Ovary (tissue), 9 donors: Measurements from ENCODE around the gene TWIST1. TPM values are rescaled to one million over a fixed set of nuclear protein-coding genes. Genes with fewer than 3 reads are reported as not detected.

Source experiments
- DNase-seq, 5 donors: peaks; one replicate each; pipeline ENCODE4 v3.0.0-alpha.2; 2019 to 2020
- H3K27ac ChIP-seq, 2 donors: fragments of 200-600 bp; one replicate each; pipeline versions ENCODE4 v1.5.1 to v1.8.0; 2019 to 2022
- H3K27me3 ChIP-seq: fragments of 200-600 bp; one replicate; pipeline ENCODE4 v1.8.0; 2022
- H3K36me3 ChIP-seq: fragments of 200-600 bp; sonication (generic); one replicate; pipeline ENCODE4 v1.5.1; 2019
- H3K4me1 ChIP-seq: one replicate; pipeline ENCODE4 v1.8.1; 2013; ENCODE audit warnings: mild to moderate bottlenecking, moderate library complexity; ENCODE audit not compliant: insufficient read depth
- H3K4me3 ChIP-seq: fragments of 200-600 bp; sonication (generic); one replicate; pipeline ENCODE4 v1.5.1; 2017
- H3K9me3 ChIP-seq, 2 donors: fragments of 200-600 bp in 1 of 2; sonication (generic) in 1 of 2; one replicate each; pipeline versions ENCODE4 v1.5.1 to v1.8.1; 2013 to 2019; ENCODE audit warnings: mild to moderate bottlenecking in 1 of 2, moderate library complexity in 1 of 2
- CTCF ChIP-seq, 3 donors: fragments of 450-650 bp in 2 of 3; fragments of 200-600 bp in 1 of 3; IDR thresholded peaks; one replicate each; pipeline versions ENCODE4 v1.5.1 to v1.8.0; 2016 to 2022; ENCODE audit warnings: antibody characterized with exemption in 3 of 3, mild to moderate bottlenecking in 1 of 3
- EP300 ChIP-seq: sonication (generic); formaldehyde crosslinking; IDR thresholded peaks from one replicate; pipeline ENCODE4 v1.6.1; 2017; ENCODE audit warnings: antibody characterized with exemption
- POLR2A ChIP-seq: fragments of 450-650 bp; IDR thresholded peaks from one replicate; pipeline ENCODE4 v1.6.1; 2017; ENCODE audit warnings: antibody characterized with exemption, mild to moderate bottlenecking, moderate library complexity
- WGBS, 3 donors: extraction: QIAGEN DNeasy Blood & Tissue Kit in 1 of 3; methylation state at CpG; one replicate each; pipeline versions ENCODE4 v1.1.5 to v1.1.7; 2013 to 2017; 5-methylcytosine and 5-hydroxymethylcytosine counted together
- intact Hi-C, 4 donors: fragments of 100-400 bp; cut with DNase I; formaldehyde crosslinking; loops; one replicate each; pipeline versions ENCODE4 v1.11.0 to v1.15.1; 2022 to 2023
- polyA plus RNA-seq, 2 donors: library from polyadenylated mRNA; stranded (reverse); fragments of 200-250 nt in 1 of 2; fragments of 350-450 nt in 1 of 2; fragmentation: Illumina TruSeq in 1 of 2; extraction: RNeasy Lipid Tissue Mini Kit (QIAGEN cat#74804) in 1 of 2; gene quantifications; one replicate each; pipeline ENCODE4 v1.2.3, GENCODE V29; 2013 to 2014
- total RNA-seq, 7 donors: library from RNA; depleted of rRNA in 2 of 7; stranded (reverse); fragments of >200 nt in 2 of 7; fragmentation: NEBNext Ultra II Directional in 3 of 7; extraction: Animal tissue kit (Norgen Biotek cat#: 25700) in 3 of 7; gene quantifications; one replicate each; pipeline versions ENCODE4 v1.1.0 to v1.2.4, GENCODE V29; 2016 to 2023
- donor health status: DM: no; HTN: no; CAD: no; lungs with moderate emphysema.
- donor health status: DM: no; HTN: no; CAD: no.
- donor health status: Bipolar disorder and iron deficiency.
- donor health status: DM: yes; HTN: yes; CAD: no.
- donor health status: DM: no; HTN: no; CAD: no.
- donor health status: DM: yes; HTN: yes; CAD: no.

The TWIST1 gene
- total and polyA plus RNA-seq, 9 donors: 2.7 to 8.6 (median 5.0) TPM

DNA sequence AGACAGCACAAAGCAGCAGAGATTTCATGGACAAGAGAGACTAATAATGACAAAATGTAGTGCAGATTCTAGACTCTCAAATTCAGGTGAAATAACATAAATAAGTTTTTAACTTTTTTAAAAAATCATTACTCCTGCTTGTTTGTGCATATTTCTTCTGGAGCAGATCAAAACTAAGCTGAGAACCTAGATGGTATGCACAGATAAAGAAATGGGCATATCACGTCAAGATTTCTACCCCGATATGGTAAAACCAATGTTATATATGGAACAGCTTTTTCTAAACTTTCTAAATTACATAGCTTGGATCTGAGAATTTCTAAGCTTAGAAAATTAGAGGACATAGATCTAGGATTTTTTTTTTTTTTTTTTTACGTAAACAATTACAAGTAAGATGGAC lies 18.2 kb downstream of the TWIST1 start:
- no peak for TF ChIP-seq CTCF (IDR thresholded peaks at IDR 0.05)
- no peak for TF ChIP-seq POLR2A
- no peak for TF ChIP-seq EP300
- no peaks in the 10 kb centered on the region for H3K9me3 ChIP-seq
- WGBS, 3 donors: 92 to 95% (median 94%) methylated on average over 3 of the region's 3 CpGs
- no peaks in the 10 kb centered on the region for H3K27me3 ChIP-seq
- intact Hi-C loops: no loop called here
- DNase-seq: no peak
- no peak overlapping the region for H3K27ac ChIP-seq
- no peaks in the 10 kb centered on the region for H3K36me3 ChIP-seq
- H3K4me3 ChIP-seq: no peak overlapping the region
- no peaks in the 10 kb centered on the region for H3K4me1 ChIP-seq

GRCh38 chr7:19098510-19098909 lies 18.9 kb downstream of the TWIST1 start:
- no peaks in the 10 kb centered on the region for H3K9me3 ChIP-seq
- H3K4me1 ChIP-seq: no peaks in the 10 kb centered on the region
- H3K36me3 ChIP-seq: no peaks in the 10 kb centered on the region
- H3K4me3 ChIP-seq: no peak overlapping the region
- TF ChIP-seq CTCF (IDR thresholded peaks at IDR 0.05) (no peak), POLR2A (no peak), EP300 (no peak)
- intact Hi-C loops: no loop called here
- H3K27ac ChIP-seq: no peak overlapping the region
- no peak for DNase-seq
- H3K27me3 ChIP-seq: no peaks in the 10 kb centered on the region
- 74 to 91% (median 81%) methylated on average over 1 of the region's 1 CpG for WGBS, 3 donors

DNA sequence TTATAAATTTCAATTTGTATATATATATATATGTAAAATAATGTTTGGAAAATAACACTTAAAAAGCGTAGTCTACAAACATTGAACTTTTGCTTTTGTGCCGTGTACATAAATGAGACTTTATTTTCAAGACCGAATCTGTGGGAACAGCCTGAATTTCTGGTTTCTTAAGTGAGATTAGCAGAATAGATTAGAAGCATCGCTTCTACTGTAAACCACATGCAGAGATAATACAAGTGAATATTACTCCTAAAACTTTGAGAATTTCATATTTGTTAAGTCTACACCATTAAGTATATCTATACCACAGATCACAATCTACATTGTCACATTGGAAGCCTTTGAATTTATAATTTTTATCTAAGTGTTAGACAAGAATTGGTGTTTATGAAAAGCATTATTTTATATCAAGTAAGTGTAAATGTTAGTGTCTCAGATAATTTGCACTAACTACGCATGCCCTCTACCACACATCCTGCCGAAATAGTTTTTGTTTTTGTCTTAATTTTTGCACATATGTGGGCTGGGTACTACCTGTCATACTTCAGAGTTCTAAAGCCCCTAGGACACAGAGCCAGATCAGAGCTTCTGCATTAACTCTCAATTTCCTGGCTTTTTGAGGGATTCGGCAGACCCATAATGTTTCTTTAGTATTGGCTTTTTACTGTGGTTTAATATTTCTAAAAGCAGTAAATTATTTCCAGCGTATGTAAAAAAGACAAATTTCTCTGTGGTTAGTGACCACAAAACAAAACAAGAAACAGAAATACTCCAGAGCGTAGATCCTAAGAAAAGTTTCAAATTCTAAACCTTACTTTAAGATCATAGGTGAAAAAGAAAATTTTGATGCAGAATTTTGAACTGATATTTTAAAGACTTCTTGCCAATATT lies 20.0 kb downstream of the TWIST1 start:
- 63 to 76% (median 64%) methylated on average over 9 of the region's 9 CpGs for WGBS, 3 donors
- no peak for DNase-seq
- H3K9me3 ChIP-seq: no peaks in the 10 kb centered on the region

GRCh38 chr7:19095353-19095860 lies 22.0 kb downstream of the TWIST1 start:
- Histone ChIP-seq H3K4me1 (no peaks in the 10 kb centered on the region), H3K4me3 (no peak overlapping the region), H3K36me3 (no peaks in the 10 kb centered on the region), H3K9me3 (no peaks in the 10 kb centered on the region), H3K27ac (no peak overlapping the region), H3K27me3 (no peaks in the 10 kb centered on the region)
- no peak for DNase-seq
- 81 to 86% (median 84%) methylated on average over 5 of the region's 5 CpGs for WGBS, 3 donors
- TF ChIP-seq EP300 (no peak), CTCF (IDR thresholded peaks at IDR 0.05) (no peak), POLR2A (no peak)
- intact Hi-C loops: no loop called here

More for the DNA sequence above, 20.0 kb downstream of the TWIST1 start:
- no peaks in the 10 kb centered on the region for H3K27me3 ChIP-seq
- intact Hi-C loops: no loop called here
- H3K4me1 ChIP-seq: no peaks in the 10 kb centered on the region
- TF ChIP-seq EP300 (no peak), POLR2A (no peak), CTCF (IDR thresholded peaks at IDR 0.05) (no peak)
- no peak overlapping the region for H3K27ac ChIP-seq
- H3K4me3 ChIP-seq: no peak overlapping the region
- no peaks in the 10 kb centered on the region for H3K36me3 ChIP-seq
